Mucosa of gallbladder (tissue), 1 donor: ENCODE measurements around the gene FOXD4. TPM values are rescaled to one million over a fixed set of nuclear protein-coding genes. Genes with fewer than 3 reads are reported as not detected.
"Not testable (repeated sequence)": the region's sequence is repeated elsewhere in the genome, so short reads cannot be mapped to it uniquely, and the experiment has no call there.

ENCODE experiments used
- DNase-seq: peaks from one replicate; pipeline ENCODE4 v3.0.0-alpha.2; 2020; ENCODE audit warnings: low spot score
- total RNA-seq: library from RNA; stranded (reverse); gene quantifications from one replicate; pipeline ENCODE4 v1.2.1, GENCODE V29; 2021
- donor health status: DM: no; HTN: no; CAD: no.

FOXD4 gene
- 0.43 TPM for total RNA-seq

- DNase-seq: not testable (repeated sequence)
Observed at GRCh38 chr9:117995-118467, at the start of gene FOXD4. Gene FOXD4 (minus strand): TSS chr9:118417. CDS start chr9:118119, 298 bp downstream.

- DNase-seq: not testable (repeated sequence)
Observed at GRCh38 chr9:159871-160270, 41.7 kb upstream of the FOXD4 start.

- not testable (repeated sequence) for DNase-seq
Observed at GRCh38 chr9:151173-151572, 33.0 kb upstream of the FOXD4 start.

GRCh38 chr9:139880-140279 is 21.7 kb upstream of the FOXD4 start:
- not testable (repeated sequence) for DNase-seq

GRCh38 chr9:117144-117994 is 848 bp downstream of the FOXD4 start:
- DNase-seq: not testable (repeated sequence)

GRCh38 chr9:116239-117077 is 1.8 kb downstream of the FOXD4 start:
- DNase-seq: not testable (repeated sequence)

GRCh38 chr9:115118-115451 is 3.1 kb downstream of the FOXD4 start:
- DNase-seq: not testable (repeated sequence)

GRCh38 chr9:114267-115117 is 3.7 kb downstream of the FOXD4 start:
- DNase-seq: not testable (repeated sequence)

- peak; percentile 19 for DNase-seq
Observed at GRCh38 chr9:113468-114266, 4.5 kb downstream of the FOXD4 start.

GRCh38 chr9:112589-113467 is 5.4 kb downstream of the FOXD4 start:
- DNase-seq: not testable (repeated sequence)

GRCh38 chr9:110672-111071 is 7.5 kb downstream of the FOXD4 start:
- DNase-seq: not testable (repeated sequence)

- DNase-seq: not testable (repeated sequence)
Observed at GRCh38 chr9:109540-109939, 8.7 kb downstream of the FOXD4 start.

- not testable (repeated sequence) for DNase-seq
Observed at GRCh38 chr9:108742-109495, 9.3 kb downstream of the FOXD4 start.

GRCh38 chr9:105991-106390 is 12.2 kb downstream of the FOXD4 start:
- DNase-seq: not testable (repeated sequence)

GRCh38 chr9:100430-100829 is 17.8 kb downstream of the FOXD4 start:
- not testable (repeated sequence) for DNase-seq

GRCh38 chr9:99867-100266 is 18.4 kb downstream of the FOXD4 start:
- not testable (repeated sequence) for DNase-seq

- not testable (repeated sequence) for DNase-seq
Observed at GRCh38 chr9:98775-99174, 19.4 kb downstream of the FOXD4 start.

GRCh38 chr9:94992-95391 is 23.2 kb downstream of the FOXD4 start:
- DNase-seq: not testable (repeated sequence)

- DNase-seq: not testable (repeated sequence)
Observed at GRCh38 chr9:94323-94722, 23.9 kb downstream of the FOXD4 start.
